ENCODE measurements around the gene KRTAP10-7.
"Not testable (repeated sequence)": the region's sequence is repeated elsewhere in the genome, so short reads cannot be mapped to it uniquely, and the experiment has no call there.

The KRTAP10-7 gene

DNA sequence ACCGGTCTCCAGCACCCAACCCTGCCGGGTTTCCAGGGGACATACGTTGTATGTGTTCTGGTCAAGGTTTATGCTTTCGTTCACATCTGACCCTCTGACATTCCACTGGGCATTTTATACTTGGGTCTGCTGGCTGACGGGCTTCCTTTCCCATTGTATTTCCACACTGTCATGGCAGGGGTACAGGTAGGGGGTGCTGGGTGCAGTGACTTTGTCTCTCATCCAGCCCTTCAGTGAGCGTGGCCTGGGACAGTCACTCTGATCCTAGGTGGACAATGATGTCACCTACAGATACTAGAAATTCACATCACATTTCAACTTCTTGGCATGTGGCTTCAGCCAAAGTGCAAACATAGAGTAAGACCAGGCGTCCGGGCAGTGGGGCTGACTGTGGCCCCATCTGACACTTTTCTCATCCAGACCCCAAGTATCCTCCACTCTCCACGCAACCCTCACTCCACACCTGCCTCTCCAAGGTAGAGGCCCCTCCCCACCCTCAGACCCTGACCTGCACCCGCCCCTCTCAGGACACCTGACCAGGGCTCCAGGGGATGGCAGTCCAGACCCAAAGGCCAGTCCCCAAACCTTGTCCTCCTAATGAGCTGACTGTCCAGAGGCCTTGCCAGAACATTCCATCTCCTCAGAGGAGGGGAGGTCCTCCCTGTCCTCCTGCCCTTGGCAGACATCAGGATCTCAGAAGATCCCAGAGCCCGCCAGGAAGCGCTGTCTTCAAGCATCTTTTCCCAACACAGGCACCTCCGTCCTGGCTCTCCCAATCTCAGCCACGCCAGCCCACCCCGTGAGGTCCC lies 36.0 kb downstream of the KRTAP10-7 start:
- no peak for DNase-seq (ENCODE audit: low spot score)

DNA sequence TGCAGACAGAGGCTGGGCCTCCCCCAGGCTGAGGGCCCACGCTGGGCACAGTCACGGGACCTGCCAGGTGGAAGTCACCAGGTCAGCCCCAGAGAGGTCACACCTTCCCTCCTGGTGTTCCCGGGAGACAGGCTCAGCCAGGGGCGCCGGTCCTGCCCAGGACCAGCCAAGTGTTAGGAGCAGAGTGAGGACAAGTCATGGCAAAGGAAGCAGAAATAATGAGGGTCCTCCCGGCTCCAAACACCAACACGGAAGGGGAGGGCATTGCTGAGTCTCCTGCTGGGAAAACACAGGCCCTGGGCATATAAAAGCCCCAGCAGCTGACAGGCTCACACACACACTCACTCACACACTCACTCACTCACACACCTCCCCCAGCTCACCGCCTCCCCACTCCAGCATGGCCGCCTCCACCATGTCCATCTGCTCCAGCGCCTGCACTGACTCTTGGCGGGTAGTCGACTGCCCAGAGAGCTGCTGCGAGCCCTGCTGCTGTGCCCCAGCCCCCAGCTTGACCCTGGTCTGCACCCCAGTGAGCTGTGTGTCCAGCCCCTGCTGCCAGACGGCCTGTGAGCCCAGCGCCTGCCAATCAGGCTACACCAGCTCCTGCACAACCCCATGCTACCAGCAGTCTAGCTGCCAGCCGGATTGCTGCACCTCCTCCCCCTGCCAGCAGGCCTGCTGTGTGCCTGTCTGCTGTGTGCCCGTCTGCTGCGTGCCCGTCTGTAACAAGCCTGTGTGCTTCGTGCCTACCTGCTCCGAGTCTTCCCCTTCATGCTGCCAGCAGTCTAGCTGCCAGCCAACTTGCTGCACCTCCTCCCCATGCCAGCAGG lies 36.8 kb downstream of the KRTAP10-7 start, which contains the start of gene KRTAP10-10:
KRTAP10-10 (plus strand) TSS at position 339 of the 833 bp plus-strand sequence; CDS start at position 401, 62 bp downstream.
- DNase-seq (ENCODE audit: low spot score): no peak

- DNase-seq (ENCODE audit: low spot score): not testable (repeated sequence)
These were observed 37.5 kb downstream of the KRTAP10-7 start for GRCh38 chr21:44637851-44638348.

GRCh38 chr21:44638506-44639330 lies 38.3 kb downstream of the KRTAP10-7 start:
- DNase-seq (ENCODE audit: low spot score): not testable (repeated sequence)

DNA sequence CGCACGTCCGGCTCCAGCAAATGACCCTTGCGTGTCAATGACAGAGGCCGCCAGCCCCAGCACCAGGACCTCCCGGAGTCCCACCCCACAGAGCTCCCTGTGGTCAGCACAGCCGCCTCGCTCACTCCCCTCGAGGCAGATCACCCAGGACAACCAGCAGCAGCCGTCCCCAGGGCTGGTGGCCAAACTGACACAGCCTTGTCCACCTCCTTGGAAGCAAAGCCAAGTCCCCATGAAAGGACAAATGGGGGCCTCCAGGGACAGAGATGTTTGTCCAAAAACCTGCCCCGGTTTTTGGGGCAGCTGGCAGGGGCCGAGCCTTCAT lies 38.9 kb downstream of the KRTAP10-7 start:
- DNase-seq (ENCODE audit: low spot score): no peak

DNA sequence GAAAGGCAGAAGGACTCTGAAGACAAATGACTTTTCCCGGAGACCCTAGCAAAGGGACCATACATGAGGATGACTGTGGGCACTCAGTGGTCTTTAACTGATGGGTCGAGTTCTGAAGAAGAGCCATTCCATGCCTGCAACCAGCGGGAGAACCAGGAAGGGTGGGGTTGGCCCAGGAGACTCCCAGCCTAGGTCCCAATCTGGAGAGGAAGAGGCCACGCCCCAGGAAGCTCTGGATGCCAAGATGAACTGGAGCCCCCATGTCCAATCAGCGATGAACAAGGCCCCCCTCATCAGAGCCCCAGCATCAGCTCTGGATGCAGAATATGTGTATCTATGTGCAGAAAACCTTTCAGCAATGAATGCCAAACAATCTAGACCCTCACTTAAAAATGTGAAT lies 40.4 kb downstream of the KRTAP10-7 start:
- DNase-seq (ENCODE audit: low spot score): no peak

GRCh38 chr21:44643741-44644310 lies 43.4 kb downstream of the KRTAP10-7 start:
- DNase-seq (ENCODE audit: low spot score): no peak

DNA sequence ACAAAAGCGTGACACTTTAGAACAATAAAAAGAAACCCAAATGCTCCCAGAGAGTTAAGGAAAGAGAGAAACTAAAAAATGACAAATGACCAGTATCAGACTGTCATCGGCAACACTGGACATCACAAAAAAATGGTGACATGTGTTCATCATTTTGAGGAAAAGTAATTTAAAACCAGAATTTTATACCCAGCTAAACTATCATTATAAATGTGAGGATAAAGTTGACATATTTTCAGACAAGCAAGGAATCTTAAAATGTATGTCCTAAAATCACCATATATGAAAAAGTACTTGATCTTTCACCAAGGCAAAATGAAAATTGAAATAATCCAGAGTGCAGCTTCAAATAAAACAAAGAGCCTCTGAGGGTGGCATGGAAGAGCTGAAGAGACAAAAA lies 44.5 kb downstream of the KRTAP10-7 start:
- DNase-seq (ENCODE audit: low spot score): no peak

DNA sequence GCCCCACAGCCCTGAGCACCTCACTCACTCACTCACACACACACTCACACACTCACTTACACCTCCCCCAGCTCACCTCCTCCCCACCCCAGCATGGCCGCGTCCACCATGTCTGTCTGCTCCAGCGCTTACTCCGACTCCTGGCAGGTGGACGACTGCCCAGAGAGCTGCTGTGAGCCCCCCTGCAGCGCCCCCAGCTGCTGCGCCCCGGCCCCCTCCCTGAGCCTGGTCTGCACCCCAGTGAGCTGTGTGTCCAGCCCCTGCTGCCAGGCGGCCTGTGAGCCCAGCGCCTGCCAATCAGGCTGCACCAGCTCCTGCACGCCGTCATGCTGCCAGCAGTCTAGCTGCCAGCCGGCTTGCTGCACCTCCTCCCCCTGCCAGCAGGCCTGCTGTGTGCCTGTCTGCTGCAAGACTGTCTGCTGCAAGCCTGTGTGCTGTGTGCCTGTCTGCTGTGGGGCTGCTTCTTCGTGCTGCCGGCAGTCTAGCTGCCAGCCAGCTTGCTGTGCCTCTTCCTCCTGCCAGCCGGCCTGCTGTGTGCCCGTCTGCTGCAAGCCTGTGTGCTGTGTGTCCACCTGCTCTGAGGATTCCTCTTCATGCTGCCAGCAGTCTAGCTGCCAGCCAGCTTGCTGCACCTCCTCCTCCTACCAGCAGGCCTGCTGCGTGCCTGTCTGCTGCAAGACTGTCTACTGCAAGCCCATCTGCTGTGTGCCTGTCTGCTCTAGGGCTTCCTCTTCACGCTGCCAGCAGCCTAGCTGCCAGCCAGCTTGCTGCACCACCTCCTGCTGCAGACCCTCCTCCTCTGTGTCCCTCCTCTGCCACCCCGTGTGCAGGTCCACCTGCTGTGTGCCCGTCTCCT lies 46.2 kb downstream of the KRTAP10-7 start, which contains the start of gene KRTAP10-11:
KRTAP10-11 (plus strand) TSS at position 49 of the 856 bp plus-strand sequence; CDS start at position 94, 45 bp downstream.
- DNase-seq (ENCODE audit: low spot score): not testable (repeated sequence)

GRCh38 chr21:44647222-44647552 lies 46.8 kb downstream of the KRTAP10-7 start:
- no peak for DNase-seq (ENCODE audit: low spot score)

- DNase-seq (ENCODE audit: low spot score): no peak
These were observed 48.3 kb downstream of the KRTAP10-7 start for GRCh38 chr21:44648557-44649311.

GRCh38 chr21:44649521-44650100 lies 49.2 kb downstream of the KRTAP10-7 start:
- no peak for DNase-seq (ENCODE audit: low spot score)

DNA sequence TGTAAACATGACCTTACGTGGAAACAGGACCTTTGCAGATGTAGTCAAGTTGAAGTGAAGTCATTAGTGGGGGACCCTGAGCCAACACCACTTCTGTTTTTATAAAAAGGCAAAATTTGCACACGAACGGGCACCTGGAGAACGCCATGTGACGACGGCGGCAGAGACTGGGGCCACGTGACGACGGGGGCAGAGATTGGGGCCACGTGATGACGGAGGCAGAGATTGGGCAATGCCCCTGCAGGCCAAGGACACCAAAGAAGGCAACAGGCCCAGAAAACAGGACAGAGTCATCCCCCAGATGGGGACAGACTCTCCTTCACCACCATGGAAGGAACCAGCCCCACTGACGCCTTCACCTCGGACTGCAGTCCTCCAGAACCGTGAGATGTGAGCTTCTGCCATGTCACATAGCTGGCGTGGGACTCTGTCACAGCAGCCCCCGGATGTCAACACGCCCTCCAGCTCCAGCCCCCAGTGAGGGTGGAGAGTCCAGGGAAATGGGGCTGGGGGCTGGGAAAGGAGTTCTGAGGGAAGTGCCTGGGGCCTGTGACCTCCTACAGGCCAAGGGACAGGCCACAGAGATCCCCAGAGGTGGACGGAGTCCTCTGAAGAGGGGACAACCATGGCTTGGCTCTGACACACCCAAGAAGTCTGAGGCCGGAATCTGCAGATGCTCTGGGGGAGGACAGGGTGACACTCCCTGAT lies 50.0 kb downstream of the KRTAP10-7 start:
- no peak for DNase-seq (ENCODE audit: low spot score)

- no peak for DNase-seq (ENCODE audit: low spot score)
These were observed 50.7 kb downstream of the KRTAP10-7 start for GRCh38 chr21:44650973-44651675.

Data from COLO829 (cell line).